T-helper 1 cell (primary cell): ENCODE measurements around the gene TM9SF2.
A peak's percentile ranks its signal among the peaks of the same experiment; 100 is the strongest.
"Not testable (repeated sequence)": the region's sequence is repeated elsewhere in the genome, so short reads cannot be mapped to it uniquely, and the experiment has no call there.

Experiments
- DNase-seq, 5 donors: peaks; one replicate each; pipeline ENCODE4 v3.0.0-alpha.2; 2012 to 2020

Gene TM9SF2

GRCh38 chr13:99542788-99543406, 41.6 kb downstream of the TM9SF2 start:
- peak in 2 of 5 donors; percentile 11 to 85 for DNase-seq

GRCh38 chr13:99545361-99545760, 44.1 kb downstream of the TM9SF2 start:
- DNase-seq = no peak

- no peak for DNase-seq
Observed at GRCh38 chr13:99545979-99546378, 44.7 kb downstream of the TM9SF2 start.

- no peak for DNase-seq
Observed at GRCh38 chr13:99546878-99547277, 45.6 kb downstream of the TM9SF2 start.

- DNase-seq = peak in 1 of 5 donors; percentile 30
Observed at GRCh38 chr13:99548448-99548847, 47.2 kb downstream of the TM9SF2 start.

GRCh38 chr13:99553033-99553432, 51.8 kb downstream of the TM9SF2 start:
- no peak for DNase-seq

GRCh38 chr13:99555149-99555548, 53.9 kb downstream of the TM9SF2 start:
- no peak for DNase-seq

- DNase-seq = no peak
Observed at GRCh38 chr13:99556867-99557443, 55.7 kb downstream of the TM9SF2 start.

- DNase-seq = no peak
Observed at GRCh38 chr13:99558570-99559180, 57.4 kb downstream of the TM9SF2 start.

GRCh38 chr13:99559560-99559959, 58.3 kb downstream of the TM9SF2 start:
- DNase-seq = no peak

GRCh38 chr13:99563404-99563803, 62.1 kb downstream of the TM9SF2 start:
- DNase-seq = no peak

- DNase-seq = no peak
Observed at GRCh38 chr13:99564386-99564785, 63.1 kb downstream of the TM9SF2 start.

GRCh38 chr13:99565478-99566124, 64.3 kb downstream of the TM9SF2 start:
- no peak for DNase-seq

GRCh38 chr13:99566125-99567083, 65.1 kb downstream of the TM9SF2 start:
- no peak for DNase-seq

- DNase-seq = not testable (repeated sequence)
Observed at GRCh38 chr13:99568901-99569300, 67.6 kb downstream of the TM9SF2 start.

GRCh38 chr13:99572131-99572530, 70.9 kb downstream of the TM9SF2 start:
- no peak for DNase-seq

GRCh38 chr13:99572921-99573320, 71.6 kb downstream of the TM9SF2 start:
- DNase-seq = no peak

GRCh38 chr13:99575376-99576120, 74.3 kb downstream of the TM9SF2 start:
- no peak for DNase-seq

- DNase-seq = no peak
Observed at GRCh38 chr13:99577934-99578917, 77.0 kb downstream of the TM9SF2 start.

GRCh38 chr13:99580500-99581268, 79.4 kb downstream of the TM9SF2 start:
- DNase-seq = no peak
